Stimulated activated CD4-positive, alpha-beta T cell treated with anti-CD3 and anti-CD28 coated beads, Interleukin-1b, Interleukin-23, amount 100 ng/mL, for 24 hours (primary cell): ENCODE results near the gene LCLAT1.
A peak's percentile ranks its signal among the peaks of the same experiment; 100 is the strongest.

Experiments used
- DNase-seq, 4 experiments: peaks; one replicate each; pipeline ENCODE4 v3.0.0-alpha.2; 2020; ENCODE audit warnings: low read depth in 4 of 4, low spot score in 1 of 4

Gene LCLAT1

DNA sequence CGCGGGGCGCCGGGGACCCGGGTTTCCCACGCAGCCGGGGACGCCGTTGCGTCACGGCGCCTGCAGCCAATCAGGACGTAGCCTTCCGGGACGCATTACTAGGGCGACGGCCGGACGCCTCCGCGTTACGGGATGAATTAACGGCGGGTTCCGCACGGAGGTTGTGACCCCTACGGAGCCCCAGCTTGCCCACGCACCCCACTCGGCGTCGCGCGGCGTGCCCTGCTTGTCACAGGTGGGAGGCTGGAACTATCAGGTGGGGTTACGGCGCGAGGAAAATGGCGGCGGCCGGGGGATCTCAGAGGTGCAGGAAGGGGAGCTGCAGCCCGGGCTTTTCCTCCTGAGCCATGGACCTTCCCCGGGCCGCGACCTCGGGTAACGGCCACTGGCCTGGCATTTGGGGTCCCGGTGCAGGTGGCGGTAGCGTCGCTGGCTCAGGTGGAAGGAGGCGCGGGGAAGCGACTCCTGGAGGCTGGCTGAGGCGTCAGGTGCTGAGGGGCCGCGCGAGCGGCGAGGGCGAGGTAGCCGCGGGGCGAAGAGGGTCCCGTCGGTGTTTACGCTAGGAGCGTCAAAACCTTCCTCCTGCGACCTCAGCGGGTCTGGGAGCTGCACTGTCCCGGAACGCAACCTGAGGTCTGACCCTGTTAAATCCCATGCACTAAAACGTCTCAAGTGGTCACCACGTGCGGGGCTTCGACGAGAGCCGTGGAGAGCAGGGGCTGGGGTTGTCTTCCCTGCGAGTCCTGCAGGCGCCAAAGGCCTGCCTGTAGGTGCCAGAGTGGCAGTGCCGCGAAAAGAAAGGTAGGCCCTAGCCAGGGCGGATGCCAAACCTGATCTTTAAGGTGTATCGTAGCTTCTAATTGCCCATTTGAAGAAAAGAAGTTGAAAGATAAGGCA is at the start of gene LCLAT1:
Gene LCLAT1, plus strand, starts transcription at position 98 of the 897 bp plus-strand sequence. CDS start 78,345 bp downstream, outside the sequence.
- peak; percentile 59 to 82 (median 70) for DNase-seq

DNA sequence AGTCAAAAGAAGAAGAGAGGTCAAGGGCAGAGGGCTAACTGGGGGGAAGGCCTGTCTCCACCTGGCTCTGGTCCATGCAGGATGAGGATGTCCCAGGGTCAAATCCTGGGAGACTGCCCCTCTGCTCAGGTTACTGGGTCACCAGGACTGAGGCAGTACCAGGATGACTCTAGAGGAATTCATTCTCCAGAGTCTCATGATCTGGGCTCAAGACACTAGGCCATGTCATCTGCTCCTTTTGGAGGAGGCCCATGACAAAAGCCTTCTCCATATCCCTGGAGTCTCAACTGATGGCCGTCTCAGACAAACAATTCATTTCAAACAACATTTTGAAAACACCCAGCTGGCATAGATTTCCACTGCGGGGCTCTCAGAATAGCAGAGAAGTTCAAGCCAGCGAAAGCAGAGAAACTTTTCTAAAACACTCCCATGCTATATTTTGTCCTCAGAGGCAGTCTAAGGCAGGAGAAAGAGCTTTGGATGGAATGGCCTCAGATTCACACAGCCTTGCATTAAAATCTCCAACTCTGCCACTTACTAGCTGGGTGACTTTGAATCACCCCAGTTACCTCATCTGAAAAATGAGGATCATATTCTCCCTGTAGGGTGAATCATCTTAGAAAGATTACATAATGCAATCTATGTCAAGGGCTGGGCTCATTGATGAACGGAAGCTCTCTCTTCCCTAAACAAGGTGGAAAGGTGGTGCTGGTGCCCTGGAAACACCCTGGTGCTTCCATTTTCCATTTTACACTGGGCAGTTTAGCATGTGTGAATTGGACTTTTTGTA is 48.8 kb upstream of the LCLAT1 start:
- DNase-seq: no peak

DNA sequence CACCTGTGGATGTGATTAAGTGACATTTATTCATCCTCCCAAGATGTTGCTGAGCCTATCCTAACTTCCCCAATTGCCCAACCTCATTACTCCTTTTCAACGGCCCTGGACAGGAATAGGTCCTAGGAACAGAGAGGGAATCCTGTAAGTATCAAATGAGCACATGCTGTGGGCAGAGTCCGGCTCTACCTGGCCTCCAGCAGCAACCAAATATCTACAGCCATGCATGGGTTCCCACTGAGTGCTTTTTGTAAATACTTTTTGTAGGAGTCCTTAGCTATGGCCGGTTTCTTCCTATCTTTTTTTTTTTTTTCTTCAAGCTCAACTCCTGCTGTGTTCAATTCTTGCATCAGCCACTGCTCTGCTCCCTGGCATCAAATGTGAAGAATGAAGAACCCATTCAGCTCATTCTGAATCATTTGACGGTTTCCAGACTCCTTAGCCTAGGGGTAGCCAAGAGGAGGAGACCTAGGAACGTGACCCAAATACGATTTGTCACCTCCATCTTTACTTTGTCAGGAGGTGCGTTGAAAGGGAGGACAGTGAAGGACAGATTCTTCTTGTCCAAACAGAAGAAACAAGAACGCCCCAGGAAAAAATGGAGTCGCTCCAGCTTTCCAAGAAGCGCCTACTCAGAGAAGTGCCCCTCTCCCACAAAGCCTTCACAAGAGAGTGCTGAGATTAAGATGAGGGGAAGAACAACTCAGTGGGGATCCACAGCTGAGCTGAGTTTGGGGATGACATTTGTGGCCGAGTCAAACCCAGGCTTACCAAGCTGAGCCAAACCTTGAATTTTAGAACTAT is 46.7 kb upstream of the LCLAT1 start:
- DNase-seq: no peak

DNA sequence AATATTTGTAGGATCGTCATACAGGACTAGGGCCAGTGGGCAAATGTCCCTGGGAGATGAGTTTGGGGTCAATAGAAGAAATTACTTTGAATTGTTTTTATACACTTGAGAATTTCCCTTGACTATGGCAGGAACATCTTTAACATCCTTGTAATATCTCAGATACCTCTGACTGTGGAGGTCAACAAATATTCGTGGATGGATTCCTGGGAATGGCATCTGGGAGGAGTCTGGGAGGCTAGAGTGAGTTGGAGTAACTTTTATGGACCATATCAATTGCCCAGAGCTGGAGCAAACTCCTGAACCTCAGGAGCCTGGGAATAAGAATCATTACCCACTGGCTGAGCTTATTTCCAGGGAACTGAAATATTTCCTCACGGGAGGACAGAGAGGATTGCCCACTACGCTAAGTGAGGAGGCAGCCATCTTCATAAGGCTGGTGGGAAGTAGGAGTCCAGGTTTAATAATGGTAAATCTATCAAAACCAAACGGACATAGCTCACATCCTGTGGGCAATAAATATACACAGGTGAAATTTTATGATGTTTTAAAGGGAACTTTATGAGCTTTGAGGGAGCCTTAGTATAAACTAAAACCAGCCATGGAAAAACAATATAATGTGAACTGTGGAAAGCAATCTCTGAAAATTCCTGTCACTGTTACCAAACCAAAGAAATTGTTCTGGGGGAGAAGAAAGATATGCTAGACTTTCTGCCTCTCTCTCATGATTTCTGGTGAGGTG is 44.4 kb upstream of the LCLAT1 start:
- no peak for DNase-seq

DNA sequence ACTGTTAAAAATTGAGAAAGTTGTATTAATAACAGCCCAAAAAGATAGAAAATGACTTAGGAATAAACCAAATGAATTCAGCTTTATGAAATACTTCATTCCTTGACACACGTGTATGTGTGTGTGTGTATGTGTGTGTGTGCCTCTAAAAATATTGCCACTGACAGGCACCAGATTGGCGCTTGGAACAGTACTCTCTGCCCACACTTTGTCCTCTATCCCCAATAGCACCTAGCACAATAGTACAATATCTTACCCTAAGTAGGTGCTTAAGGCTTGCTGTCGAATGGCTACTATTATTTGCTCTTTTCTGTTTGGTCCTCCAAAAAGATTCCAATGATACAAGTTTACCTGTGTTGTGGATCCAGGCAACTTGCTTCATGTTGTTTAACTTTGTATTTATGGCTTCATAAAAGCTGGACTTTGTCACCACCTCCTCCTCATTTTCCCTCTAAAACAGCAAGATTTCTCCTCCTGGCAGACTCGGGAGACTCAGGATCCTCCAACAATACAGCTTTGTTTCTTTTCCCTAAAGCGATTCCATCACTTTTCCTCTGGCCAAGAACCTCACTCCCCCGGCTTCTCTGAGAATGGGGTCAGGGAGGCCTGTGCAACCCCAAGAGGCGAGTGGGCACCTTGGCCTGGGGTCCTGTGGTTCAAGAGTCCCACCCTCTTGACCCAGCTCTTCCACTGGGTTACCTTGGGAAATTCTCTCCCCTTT is 43.3 kb upstream of the LCLAT1 start:
- no peak for DNase-seq

DNA sequence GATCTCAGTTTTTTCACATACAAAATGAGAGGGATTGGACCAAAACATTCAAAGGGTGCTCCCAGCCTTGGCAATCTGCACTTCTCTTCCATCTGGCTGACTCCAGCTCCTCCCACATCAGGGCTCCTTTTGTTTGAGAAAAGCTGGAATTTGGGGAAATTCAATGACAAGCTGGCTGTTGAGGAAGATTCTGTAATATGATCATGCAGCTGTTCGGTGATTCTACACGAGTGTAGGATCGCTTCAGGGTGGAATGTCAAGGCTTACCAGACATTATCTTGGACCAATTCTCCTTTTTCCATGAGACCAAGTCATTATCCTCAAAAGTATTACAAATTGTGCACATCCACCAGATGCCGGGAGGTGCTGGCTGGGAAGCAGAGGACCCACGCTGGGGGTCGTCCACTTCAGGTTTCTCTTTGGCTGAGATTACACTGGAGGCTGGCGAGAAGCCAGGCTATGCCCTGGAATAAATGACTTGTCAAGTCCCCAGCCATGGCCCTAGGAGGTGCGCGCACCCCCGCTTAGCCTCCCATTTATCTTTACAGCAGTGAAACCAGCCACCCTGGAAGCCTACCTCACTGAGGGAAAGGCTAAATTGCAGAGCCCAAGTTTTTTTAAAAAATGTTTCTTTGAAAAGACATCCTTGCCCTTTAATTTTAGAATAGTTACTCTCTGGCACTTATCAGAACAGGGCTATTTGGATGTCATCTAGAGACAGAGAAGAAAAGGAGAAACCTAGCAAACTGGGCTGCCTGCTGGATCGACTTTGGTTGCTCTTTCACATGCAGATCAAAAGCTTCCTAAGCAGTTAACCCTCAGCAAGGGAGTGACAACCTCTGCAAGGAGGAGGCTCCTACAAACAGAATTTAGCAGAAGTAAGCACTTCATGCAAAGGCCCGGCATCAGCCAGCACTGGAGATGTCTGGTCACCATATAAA is 42.5 kb upstream of the LCLAT1 start:
- no peak for DNase-seq

DNA sequence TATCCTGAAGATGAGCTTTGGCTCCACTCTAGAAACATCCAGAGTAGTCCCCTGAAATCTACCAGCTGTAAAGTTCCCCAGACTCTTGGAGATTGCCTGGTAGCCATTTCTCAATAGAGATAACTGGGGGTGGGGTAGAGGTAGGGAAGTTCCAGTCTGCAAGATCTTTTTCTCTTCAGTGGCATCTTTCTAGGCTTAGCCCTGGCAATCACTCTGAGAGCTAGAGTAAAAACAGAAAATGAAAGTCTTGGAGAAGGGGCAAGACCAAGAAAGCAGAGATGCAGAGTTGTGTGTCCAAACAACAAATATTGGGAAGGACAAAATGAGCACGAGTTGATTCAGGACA is 41.8 kb upstream of the LCLAT1 start:
- DNase-seq: no peak

DNA sequence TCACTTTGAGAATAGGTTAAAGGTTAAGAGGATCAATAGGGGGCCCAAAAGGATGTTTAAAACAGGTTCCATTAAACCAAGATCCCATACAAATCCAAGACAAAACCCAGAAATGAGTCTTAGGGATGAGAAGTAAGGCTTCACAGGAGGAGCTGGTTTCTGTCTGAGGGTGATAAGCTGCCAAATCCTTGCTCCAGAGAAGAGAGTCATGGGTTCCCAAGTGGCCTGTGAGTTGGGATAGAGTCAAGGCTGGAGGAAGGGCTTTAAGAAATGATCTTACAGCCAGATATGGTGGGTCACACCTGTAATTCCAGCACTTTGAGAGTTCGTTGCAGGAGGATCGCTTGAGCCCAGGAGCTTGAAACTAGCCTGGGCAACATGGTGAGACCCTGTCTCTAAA is 40.2 kb upstream of the LCLAT1 start:
- no peak for DNase-seq

DNA sequence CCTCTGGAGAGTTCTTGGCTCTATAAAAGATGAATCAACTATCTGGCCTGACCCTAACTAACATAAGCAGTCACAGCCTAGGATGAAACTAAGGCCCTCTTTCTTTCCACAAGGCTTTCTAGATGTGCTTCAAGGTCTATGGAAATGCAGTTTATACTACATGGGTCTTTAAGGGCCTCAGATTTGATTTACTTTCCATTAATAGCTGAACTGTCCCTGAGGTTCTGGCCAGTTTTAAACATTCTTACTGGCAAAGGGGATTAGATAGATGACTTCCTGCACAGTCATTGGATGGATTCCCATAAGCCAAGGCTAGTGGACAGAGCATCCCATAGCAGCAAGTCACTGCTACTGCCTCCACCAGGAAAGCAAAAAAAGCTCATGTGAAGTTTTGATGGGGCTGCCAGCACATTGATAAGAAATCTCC is 38.1 kb upstream of the LCLAT1 start:
- DNase-seq: no peak

DNA sequence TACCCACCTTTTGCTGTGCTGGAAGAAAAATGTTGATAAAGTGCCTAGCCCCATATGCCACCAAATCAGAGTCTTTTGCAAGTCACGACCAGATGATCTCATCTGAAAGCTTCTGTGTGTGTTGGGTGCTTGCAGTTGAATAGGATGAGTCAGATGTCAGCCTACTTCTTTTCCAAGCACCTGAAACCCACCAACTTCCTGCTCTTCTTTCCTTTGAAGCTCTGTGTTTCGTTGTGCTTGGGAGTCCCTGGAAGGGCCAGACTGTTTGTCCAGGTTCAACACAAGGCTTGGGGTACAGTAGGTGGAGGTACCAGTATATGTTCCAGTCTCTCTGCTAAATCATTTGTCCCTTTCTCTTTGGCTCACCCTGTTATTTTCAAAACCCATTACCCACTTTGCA is 36.8 kb upstream of the LCLAT1 start:
- no peak for DNase-seq

DNA sequence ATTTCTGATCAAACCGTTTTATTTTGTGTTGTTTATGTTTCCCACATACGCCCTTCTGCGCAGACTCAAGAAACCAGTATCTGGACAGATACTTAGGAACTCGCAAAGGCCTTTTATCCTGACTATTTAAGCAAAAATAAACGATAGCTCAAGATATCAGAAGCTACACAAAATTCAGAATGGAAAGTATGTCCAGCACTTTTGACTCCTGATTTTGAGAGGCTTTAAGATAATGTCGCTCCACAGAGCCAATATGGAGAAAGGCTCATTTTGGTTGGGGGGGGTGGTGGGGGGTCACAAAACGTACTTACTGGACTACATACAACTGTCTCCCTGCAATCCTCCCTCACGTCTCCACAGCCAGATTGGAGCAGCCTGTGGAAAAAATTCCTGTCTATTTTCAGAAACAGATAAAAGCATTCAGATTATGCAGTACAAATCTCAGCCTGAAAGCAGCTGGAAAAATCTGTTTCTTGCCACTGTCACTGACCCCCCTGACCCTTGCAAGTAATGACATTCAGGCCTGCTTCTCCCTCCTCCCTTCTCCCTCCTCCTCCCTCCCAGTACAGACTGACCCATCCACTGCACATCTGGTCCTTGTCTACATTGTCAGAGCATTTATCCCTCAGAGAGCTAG is 34.9 kb upstream of the LCLAT1 start:
- no peak for DNase-seq

DNA sequence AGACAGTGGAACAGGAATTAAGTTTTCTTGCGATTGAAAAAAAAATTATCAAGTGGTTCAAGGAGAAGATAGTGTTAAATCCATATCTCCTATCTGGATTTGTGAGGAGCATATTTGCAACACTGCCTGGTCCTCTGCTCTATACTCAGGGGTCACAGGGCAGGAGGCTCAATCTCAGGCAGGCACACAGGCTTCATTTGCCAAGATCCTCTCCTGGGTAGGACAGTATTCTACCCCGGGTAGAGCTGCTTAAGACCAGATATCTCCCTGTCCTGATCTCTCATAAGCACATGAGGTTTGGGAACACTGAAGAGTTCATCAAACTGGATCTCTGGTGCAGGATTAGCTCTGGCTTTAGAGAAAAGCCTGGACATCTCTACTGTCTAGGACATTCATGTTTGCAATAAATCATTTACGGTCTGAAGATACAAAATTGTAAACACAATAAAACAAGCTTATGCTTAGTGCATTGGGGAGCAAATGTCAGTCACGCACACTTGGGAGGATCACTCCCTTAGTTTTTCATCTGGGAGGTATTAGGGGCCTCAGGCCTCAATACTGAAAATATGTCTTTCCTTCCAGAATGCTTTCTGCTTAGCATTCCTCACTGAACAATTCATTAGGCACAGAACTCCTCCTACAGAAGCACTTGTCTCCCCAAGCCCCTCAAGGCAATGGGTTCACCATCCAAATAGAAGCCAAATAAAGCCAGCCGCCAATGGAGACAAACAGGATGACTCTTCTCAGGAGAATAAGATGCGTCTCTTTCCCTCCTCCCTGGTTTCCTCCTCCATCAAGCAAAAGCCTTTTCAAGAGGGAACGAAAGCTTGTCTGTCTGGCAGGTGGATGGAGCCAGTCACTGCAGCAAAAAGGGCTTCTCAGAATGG is 34.1 kb upstream of the LCLAT1 start:
- no peak for DNase-seq

DNA sequence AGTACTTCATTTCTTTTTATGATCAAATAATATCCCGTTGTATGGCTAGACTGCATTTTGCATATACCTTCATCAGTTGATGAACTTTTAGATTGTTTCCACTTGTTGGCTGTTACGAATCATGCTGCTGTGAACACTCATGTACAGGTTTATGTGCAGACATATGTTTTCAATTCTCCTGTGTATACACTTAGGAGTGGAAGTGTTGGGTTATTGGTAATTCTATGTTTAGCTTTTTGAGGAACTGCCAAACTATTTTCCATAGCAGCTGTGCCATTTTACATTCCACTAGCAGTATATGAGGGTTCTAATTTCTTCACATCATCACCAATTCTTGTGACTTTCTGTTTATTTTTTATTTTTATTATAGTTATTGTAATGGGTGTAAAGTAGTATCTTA is 32.1 kb upstream of the LCLAT1 start:
- DNase-seq: no peak

DNA sequence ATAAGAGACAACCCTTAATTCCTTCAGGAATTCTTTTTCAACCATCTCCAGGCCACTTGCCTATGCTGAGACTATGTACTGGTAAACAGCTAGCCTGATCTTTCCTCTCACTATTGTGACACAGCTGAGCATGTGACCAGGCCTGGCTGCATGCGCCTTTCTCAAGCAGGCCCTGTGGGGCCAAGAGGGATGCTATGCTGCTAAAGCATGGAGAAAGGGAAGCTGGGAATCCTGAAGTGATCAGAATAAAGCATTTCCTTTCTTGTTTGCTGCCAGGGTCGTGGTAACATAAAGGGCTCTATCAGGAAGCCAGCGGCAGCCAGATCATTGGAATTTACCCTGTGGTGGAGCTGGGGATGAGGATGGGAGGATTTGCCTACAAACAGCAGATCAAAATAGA is 29.8 kb upstream of the LCLAT1 start:
- no peak for DNase-seq

DNA sequence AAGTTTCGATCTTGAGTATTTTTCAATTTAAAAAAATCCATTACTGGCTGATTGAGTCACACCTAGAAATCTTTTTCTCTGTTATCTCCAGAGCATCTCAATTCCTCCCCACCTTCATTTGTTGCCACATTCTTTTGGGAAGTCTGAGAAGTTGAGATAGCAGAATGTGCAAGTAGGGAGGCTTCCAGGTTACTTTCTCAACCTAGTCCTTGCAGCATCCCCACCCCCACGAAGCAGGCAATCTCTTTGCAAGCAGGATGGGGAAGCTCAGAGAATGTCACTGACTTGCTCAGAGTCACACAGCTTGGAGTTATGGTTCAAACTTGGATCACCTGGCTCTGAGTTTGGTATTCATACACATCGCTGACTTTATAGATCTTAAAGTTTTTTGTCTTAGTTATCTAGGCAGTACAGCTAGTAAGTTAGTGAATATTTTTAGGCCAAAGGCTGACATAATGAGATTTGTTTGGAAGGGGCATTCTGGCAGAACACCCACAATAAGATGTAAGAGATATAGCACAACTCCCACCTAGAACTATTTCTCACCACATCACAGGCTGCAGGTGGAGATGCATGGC is 25.9 kb upstream of the LCLAT1 start:
- no peak for DNase-seq

DNA sequence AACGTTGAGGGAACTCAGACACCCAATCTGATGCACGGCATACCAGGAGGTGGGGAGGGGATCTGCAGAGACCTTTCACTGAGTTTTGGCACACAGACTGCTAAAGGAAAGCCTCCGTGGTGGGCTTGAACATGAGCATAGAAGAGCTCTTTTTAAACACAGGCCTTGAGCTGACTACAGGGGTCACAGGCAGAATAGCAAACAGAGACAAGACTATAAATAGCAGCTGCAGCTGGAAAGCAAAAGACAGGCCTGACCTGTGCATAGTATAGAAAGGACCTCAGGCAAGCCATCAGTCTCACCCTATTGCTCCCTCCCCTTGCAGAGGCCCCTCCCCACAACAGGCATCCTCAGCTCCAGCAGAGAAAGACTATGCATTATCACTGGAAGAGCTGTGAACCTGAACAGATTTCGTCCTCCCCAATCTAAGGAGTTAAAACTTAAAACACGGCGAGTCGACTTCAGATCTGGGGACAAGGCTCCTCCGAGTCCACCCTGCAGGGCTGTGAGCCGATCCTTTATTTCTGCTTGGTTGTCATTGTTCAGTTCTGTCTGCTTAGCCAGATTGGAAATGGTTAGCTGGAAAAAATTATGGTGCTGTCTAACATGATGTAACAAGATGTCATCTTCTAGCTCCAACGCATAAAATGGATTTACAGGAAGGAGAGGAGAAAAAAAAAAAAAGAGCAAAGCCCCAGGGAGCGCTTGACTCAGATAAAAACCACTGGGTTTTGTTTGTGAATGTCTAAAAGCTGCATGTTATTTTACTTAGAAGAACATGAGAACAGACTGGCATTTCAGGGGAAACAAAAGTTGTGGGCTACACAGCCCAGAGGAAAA is 25.2 kb upstream of the LCLAT1 start:
- DNase-seq: no peak
